Keratinocyte (primary cell): ENCODE measurements around the gene TIMM17B. TPM values are rescaled to one million over a fixed set of nuclear protein-coding genes. Genes with fewer than 3 reads are reported as not detected.

Experiments used
- DNase-seq: peaks from one replicate; pipeline ENCODE4 v3.0.0-alpha.2; 2011; ENCODE audit warnings: low read depth, missing footprints, low spot score
- FAIRE-seq: peaks from 2 replicates; lab custom pipeline; 2011; peaks lifted over from hg19 to GRCh38; lab: Jason Lieb, UNC
- H2AFZ ChIP-seq: 2 replicates; pipeline ENCODE4 v1.6.0; 2012; ENCODE audit warnings: low read length, control low read depth, inconsistent platforms; ENCODE audit not compliant: control insufficient read depth
- H3K27ac ChIP-seq: 2 replicates; pipeline ENCODE4 v1.5.1; 2011; ENCODE audit warnings: low read length; ENCODE audit not compliant: control insufficient read depth, insufficient read depth
- H3K27me3 ChIP-seq: 3 replicates; pipeline ENCODE4 v1.6.0; 2011; ENCODE audit warnings: low read length; ENCODE audit not compliant: control insufficient read depth, insufficient read depth; ENCODE audit errors: extremely low read depth
- H3K36me3 ChIP-seq, 2 experiments: 2 replicates in 1 of 2; 3 replicates in 1 of 2; pipeline ENCODE4 v1.5.1; 2011; ENCODE audit warnings: low read length in 2 of 2, mild to moderate bottlenecking in 1 of 2; ENCODE audit not compliant: control insufficient read depth in 2 of 2, insufficient read depth in 2 of 2; ENCODE audit errors: extremely low read depth in 1 of 2
- H3K4me1 ChIP-seq: 3 replicates; pipeline ENCODE4 v1.5.1; 2011; ENCODE audit warnings: low read length; ENCODE audit not compliant: control insufficient read depth, insufficient read depth; ENCODE audit errors: extremely low read depth
- H3K4me2 ChIP-seq: 3 replicates; pipeline ENCODE4 v1.6.0; 2011; ENCODE audit warnings: low read depth, low read length; ENCODE audit not compliant: control insufficient read depth, insufficient read depth; ENCODE audit errors: extremely low read depth
- H3K4me3 ChIP-seq, 3 experiments: fragments of 200-600 bp in 1 of 3; sonication (generic) in 1 of 3; 2 replicates in 2 of 3; 3 replicates in 1 of 3; pipeline ENCODE4 v1.5.1; 2011 to 2016; ENCODE audit warnings: low read length in 3 of 3, mild to moderate bottlenecking in 3 of 3, control low read depth in 2 of 3, inconsistent platforms in 1 of 3, low read depth in 1 of 3, mixed read lengths in 1 of 3, mixed run types in 1 of 3, moderate library complexity in 1 of 3; ENCODE audit not compliant: control insufficient read depth in 2 of 3, insufficient read depth in 2 of 3; ENCODE audit errors: extremely low read depth in 1 of 3
- H3K79me2 ChIP-seq: 2 replicates; pipeline ENCODE4 v1.6.0; 2012; ENCODE audit warnings: low read length; ENCODE audit not compliant: control insufficient read depth, insufficient read depth
- H3K9ac ChIP-seq: 3 replicates; pipeline ENCODE4 v1.6.0; 2011; ENCODE audit warnings: low read length; ENCODE audit not compliant: control insufficient read depth, insufficient read depth; ENCODE audit errors: extremely low read depth
- H3K9me1 ChIP-seq: 3 replicates; pipeline ENCODE4 v1.6.0; 2011; ENCODE audit warnings: low read length; ENCODE audit not compliant: control insufficient read depth, insufficient read depth; ENCODE audit errors: extremely low read depth
- H3K9me3 ChIP-seq: 2 replicates; pipeline ENCODE4 v1.5.1; 2012; ENCODE audit warnings: low read depth, low read length; ENCODE audit not compliant: control insufficient read depth
- H4K20me1 ChIP-seq: 3 replicates; pipeline ENCODE4 v1.6.0; 2011; ENCODE audit warnings: low read length; ENCODE audit not compliant: control insufficient read depth, insufficient read depth; ENCODE audit errors: extremely low read depth
- EZH2 ChIP-seq: IDR thresholded peaks from one replicate; pipeline ENCODE4 v1.6.1; 2012; ENCODE audit warnings: inconsistent platforms, mild to moderate bottlenecking, low read length, moderate library complexity
- dilution Hi-C: fragments of 300-500 bp; cut with MboI; formaldehyde crosslinking; loops from one replicate; pipeline ENCODE4 v1.7.0; 2020; ENCODE audit warnings: low sequenced_read_pairs; ENCODE audit not compliant: extremely low pct_ligation_motif_present
- polyA plus RNA-seq, 5 experiments: library from polyadenylated mRNA; depleted of rRNA in 3 of 5; stranded (reverse) in 3 of 5; stranded (forward) in 1 of 5; unstranded in 1 of 5; fragments of >200 nt; gene quantifications; 1 replicate in 1 of 5; 2 replicates in 3 of 5; 3 replicates in 1 of 5; pipeline versions ENCODE4 v1.2.1 to v1.2.3, GENCODE V29; 2011 to 2012; ENCODE audit warnings: missing spikeins in 2 of 5, low read depth in 1 of 5, low replicate concordance in 1 of 5
- TF ChIP-seq, protein P1 (sequence below), 3 experiments: IDR thresholded peaks in 1 of 3; conservative IDR thresholded peaks in 1 of 3; optimal IDR thresholded peaks in 1 of 3; 2 replicates in 2 of 3; 3 replicates in 1 of 3; pipeline versions ENCODE3 to v1.5.1; 2011; ENCODE audit warnings: low read length in 3 of 3, mild to moderate bottlenecking in 3 of 3, moderate library complexity in 2 of 3, control low read depth in 1 of 3, inconsistent platforms in 1 of 3; ENCODE audit not compliant: insufficient read depth in 2 of 3; ENCODE audit errors: extremely low read depth in 1 of 3

The TIMM17B gene
- polyA plus RNA-seq, 1 donor (not counting 4 experiments of a cell fraction or from before 2014, with no cell fraction given) = 34.3 TPM

DNA sequence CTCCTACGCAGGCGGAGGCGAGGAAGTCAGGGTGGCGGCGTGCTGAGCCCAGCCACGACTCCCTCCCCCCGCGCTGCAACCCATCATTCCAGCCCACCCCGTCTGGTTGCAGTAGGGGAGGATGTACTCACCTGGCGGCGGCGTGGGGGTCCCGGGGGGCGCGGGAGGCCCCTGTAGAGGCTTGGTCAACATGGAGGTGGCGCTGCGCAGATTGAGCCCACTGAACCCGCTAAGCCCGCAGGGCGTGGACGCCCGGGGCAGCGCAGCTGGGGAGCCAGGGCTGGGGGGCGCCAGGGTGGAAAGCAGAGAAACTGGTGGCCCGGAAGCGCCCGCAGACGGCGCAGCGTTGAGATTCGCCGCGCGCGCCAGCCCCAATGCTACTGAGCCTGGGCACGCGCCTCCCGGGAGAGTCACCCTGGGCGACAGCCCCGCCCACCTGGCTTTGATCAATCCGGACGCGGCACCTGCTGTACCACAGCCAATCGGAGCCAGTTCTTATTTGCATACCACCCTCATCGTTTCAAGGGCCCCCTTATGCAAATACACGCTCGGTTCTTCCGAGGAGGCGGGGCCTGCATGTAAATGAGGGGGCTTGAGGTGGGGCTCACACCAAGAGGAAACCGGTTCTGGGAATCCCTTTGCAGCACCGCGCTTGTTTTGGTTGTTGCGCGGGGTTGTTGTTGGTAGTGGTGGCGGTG is 21.2 kb upstream of the TIMM17B start, which contains the start of gene PIM2:
TSS of gene PIM2 (minus strand) at position 382 of the 698 bp plus-strand sequence. CDS start at position 192, 190 bp downstream.
- Histone ChIP-seq H3K27me3 (no peaks in the 10 kb centered on the region), H3K9ac (peak within 1 kb of the TSS; percentile 80), H3K27ac (peak within 1 kb of the TSS; percentile 47), H3K79me2 (peaks cover 17% of the 10 kb centered on the region), H3K4me2 (peak within 1 kb of the TSS; percentile 87), H2AFZ (no peak within 1 kb of the TSS), H3K4me1 (peaks cover 14% of the 10 kb centered on the region), H4K20me1 (no peaks in the 10 kb centered on the region), H3K9me3 (no peaks in the 10 kb centered on the region), H3K4me3 (peak within 1 kb of the TSS; percentile 59 to 68 (median 62)), H3K9me1 (no peaks in the 10 kb centered on the region), H3K36me3 (peaks cover 4 to 6% of the 10 kb centered on the region in 2 experiments)
- FAIRE-seq (no peak), DNase-seq (no peak)
- TF ChIP-seq, protein P1, sequence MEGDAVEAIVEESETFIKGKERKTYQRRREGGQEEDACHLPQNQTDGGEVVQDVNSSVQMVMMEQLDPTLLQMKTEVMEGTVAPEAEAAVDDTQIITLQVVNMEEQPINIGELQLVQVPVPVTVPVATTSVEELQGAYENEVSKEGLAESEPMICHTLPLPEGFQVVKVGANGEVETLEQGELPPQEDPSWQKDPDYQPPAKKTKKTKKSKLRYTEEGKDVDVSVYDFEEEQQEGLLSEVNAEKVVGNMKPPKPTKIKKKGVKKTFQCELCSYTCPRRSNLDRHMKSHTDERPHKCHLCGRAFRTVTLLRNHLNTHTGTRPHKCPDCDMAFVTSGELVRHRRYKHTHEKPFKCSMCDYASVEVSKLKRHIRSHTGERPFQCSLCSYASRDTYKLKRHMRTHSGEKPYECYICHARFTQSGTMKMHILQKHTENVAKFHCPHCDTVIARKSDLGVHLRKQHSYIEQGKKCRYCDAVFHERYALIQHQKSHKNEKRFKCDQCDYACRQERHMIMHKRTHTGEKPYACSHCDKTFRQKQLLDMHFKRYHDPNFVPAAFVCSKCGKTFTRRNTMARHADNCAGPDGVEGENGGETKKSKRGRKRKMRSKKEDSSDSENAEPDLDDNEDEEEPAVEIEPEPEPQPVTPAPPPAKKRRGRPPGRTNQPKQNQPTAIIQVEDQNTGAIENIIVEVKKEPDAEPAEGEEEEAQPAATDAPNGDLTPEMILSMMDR (optimal IDR thresholded peaks at IDR 0.05 in 1 of 3, IDR thresholded peaks at IDR 0.05 in 1 of 3, conservative IDR thresholded peaks at IDR 0.05 in 1 of 3; ENCODE audit: extremely low read depth in 1 of 3, insufficient read depth in 2 of 3, low read length in 3 of 3) = no peak
- no peak for TF ChIP-seq EZH2
- dilution Hi-C loops = no loop called here

DNA sequence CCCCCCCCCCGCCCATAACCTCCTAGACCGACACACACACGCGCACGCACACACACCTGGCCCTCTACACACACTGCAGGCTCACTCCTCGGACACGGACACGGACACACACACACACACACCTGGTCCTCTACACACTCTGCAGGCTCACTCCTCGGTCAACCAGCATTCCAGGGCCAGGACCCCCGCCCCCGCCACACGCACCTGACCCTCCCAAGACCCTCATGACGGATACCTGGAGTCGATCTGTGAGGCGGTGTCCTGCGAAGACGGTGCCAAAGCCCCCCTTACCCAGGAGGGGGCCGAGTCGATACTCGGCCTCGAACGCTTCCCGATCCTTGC is 20.7 kb upstream of the TIMM17B start:
- peak overlapping the region; percentile 59 to 68 (median 62) for H3K4me3 ChIP-seq
- peak overlapping the region; percentile 87 for H3K4me2 ChIP-seq
- H3K4me1 ChIP-seq = peaks cover 14% of the 10 kb centered on the region
- peaks cover 17% of the 10 kb centered on the region for H3K79me2 ChIP-seq
- H3K9ac ChIP-seq = peak overlapping the region; percentile 80
- TF ChIP-seq EZH2 = no peak
- TF ChIP-seq, protein P1 (optimal IDR thresholded peaks at IDR 0.05 in 1 of 3, IDR thresholded peaks at IDR 0.05 in 1 of 3, conservative IDR thresholded peaks at IDR 0.05 in 1 of 3; ENCODE audit: extremely low read depth in 1 of 3, insufficient read depth in 2 of 3, low read length in 3 of 3) = no peak
- no peak for FAIRE-seq
- no peak for DNase-seq
- H4K20me1 ChIP-seq = no peaks in the 10 kb centered on the region
- peak overlapping the region; percentile 47 for H3K27ac ChIP-seq
- no peaks in the 10 kb centered on the region for H3K27me3 ChIP-seq
- dilution Hi-C loops = no loop called here
- peaks cover 2 to 3% of the 10 kb centered on the region in 2 experiments for H3K36me3 ChIP-seq
- no peak overlapping the region for H2AFZ ChIP-seq
- H3K9me1 ChIP-seq = no peaks in the 10 kb centered on the region
- H3K9me3 ChIP-seq = no peaks in the 10 kb centered on the region
